Activated T-cell treated with anti-CD3 and anti-CD28 coated beads, Interleukin-2, amount 50 U/mL, for 48 hours (primary cell): Measurements from ENCODE around the gene TXNDC15.
"Not testable (repeated sequence)": the region's sequence is repeated elsewhere in the genome, so short reads cannot be mapped to it uniquely, and the experiment has no call there.

Experiments used
- DNase-seq, 2 experiments: peaks; one replicate each; pipeline ENCODE4 v3.0.0-alpha.2; 2020

Gene TXNDC15

GRCh38 chr5:134873987-134874830 is at the start of gene TXNDC15:
TSS of gene TXNDC15 (plus strand) at chr5:134874371. CDS start at chr5:134874428, 57 bp downstream.
- DNase-seq = peak; percentile 86 to 89

- DNase-seq = no peak
Observed at GRCh38 chr5:134824681-134825080, 49.5 kb upstream of the TXNDC15 start.

- DNase-seq = no peak
Observed at GRCh38 chr5:134825212-134825611, 49.0 kb upstream of the TXNDC15 start.

- no peak for DNase-seq
Observed at GRCh38 chr5:134833340-134834032, 40.7 kb upstream of the TXNDC15 start.

GRCh38 chr5:134835623-134836022 is 38.5 kb upstream of the TXNDC15 start:
- DNase-seq = no peak

- no peak for DNase-seq
Observed at GRCh38 chr5:134837530-134838181, 36.5 kb upstream of the TXNDC15 start.

GRCh38 chr5:134838361-134838760 is 35.8 kb upstream of the TXNDC15 start:
- DNase-seq = not testable (repeated sequence)

GRCh38 chr5:134840811-134841210 is 33.4 kb upstream of the TXNDC15 start:
- DNase-seq = no peak

- no peak for DNase-seq
Observed at GRCh38 chr5:134844252-134844651, 29.9 kb upstream of the TXNDC15 start.

GRCh38 chr5:134845335-134845851 is 28.8 kb upstream of the TXNDC15 start:
- no peak for DNase-seq

- DNase-seq = peak; percentile 94
Observed at GRCh38 chr5:134845852-134846640, 28.1 kb upstream of the TXNDC15 start, which contains the start of gene C5orf24. TSS of gene C5orf24 (plus strand) at chr5:134845968. CDS start at chr5:134854901, 8,933 bp downstream.

GRCh38 chr5:134846641-134846960 is 27.6 kb upstream of the TXNDC15 start:
- DNase-seq = peak in 1 of 2 experiments; percentile 52

GRCh38 chr5:134849434-134849933 is 24.7 kb upstream of the TXNDC15 start:
- DNase-seq = not testable (repeated sequence)

- no peak for DNase-seq
Observed at GRCh38 chr5:134851307-134851923, 22.8 kb upstream of the TXNDC15 start.

GRCh38 chr5:134856465-134856864 is 17.7 kb upstream of the TXNDC15 start:
- DNase-seq = not testable (repeated sequence)

GRCh38 chr5:134857401-134857800 is 16.8 kb upstream of the TXNDC15 start:
- no peak for DNase-seq

GRCh38 chr5:134864707-134865106 is 9.5 kb upstream of the TXNDC15 start:
- DNase-seq = peak in 1 of 2 experiments; percentile 10

- DNase-seq = peak; percentile 36 to 38
Observed at GRCh38 chr5:134873494-134873893, 677 bp upstream of the TXNDC15 start.

- peak; percentile 67 to 72 for DNase-seq
Observed at GRCh38 chr5:134874831-134875655, 872 bp downstream of the TXNDC15 start.

- DNase-seq = no peak
Observed at GRCh38 chr5:134877159-134877558, 3.0 kb downstream of the TXNDC15 start.

GRCh38 chr5:134878403-134878802 is 4.2 kb downstream of the TXNDC15 start:
- DNase-seq = peak in 1 of 2 experiments; percentile 1
